Stimulated activated naive CD8-positive, alpha-beta T cell treated with anti-CD3 and anti-CD28 coated beads, Interleukin-15, Interleukin-2, amounts not matched to agents 100 U/mL and 50 U/mL, for 24 hours (primary cell): Measurements from ENCODE around the gene FAM8A1.
A peak's percentile ranks its signal among the peaks of the same experiment; 100 is the strongest.

ENCODE experiments used
- ATAC-seq: fragments of 150-1000 bp; cut with Tn5 transposase; one replicate; pipeline ENCODE4 v1.10.0; 2021
- DNase-seq: peaks from one replicate; pipeline ENCODE4 v3.0.0; 2021

FAM8A1 gene

DNA sequence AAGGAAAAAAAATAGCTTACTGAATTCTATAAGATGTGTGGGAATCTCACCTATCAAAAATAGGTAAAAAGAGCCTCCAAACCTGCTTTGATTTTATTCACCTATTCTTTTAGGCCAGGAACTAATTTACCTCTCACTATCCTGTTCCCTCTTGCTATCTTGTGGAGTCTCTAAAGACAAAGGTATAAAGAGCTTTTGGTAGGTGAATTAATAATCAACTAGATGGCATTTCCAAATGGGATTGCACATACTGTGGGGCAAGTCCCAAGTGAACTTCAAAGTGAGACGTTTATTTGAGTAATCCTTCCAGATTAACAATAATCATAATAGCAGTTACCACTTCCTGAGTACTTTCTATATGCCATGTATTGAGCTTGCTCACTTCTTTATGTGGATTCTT lies 2.8 kb downstream of the FAM8A1 start:
- ATAC-seq: peak; percentile 25
- DNase-seq: no peak

DNA sequence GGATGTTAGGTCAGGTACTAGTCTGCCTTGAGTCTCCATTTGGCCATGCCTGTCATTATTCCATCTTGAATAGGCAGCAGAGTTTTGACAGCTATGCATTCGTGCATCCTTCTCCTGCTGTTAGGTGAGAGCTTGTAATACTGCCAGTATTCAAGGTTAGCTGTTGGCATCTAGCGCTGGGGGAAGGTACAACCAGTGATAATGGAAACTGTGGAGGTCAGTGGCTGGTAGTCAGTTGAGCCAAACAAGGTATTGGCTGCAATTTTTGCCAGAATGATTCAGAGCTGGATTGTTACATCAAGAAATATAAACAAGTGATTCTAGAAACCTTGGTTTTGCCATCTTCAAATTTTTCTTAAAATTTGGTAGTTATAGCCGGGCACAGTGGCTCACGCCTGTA lies 6.5 kb downstream of the FAM8A1 start:
- no peak for DNase-seq
- no peak for ATAC-seq

DNA sequence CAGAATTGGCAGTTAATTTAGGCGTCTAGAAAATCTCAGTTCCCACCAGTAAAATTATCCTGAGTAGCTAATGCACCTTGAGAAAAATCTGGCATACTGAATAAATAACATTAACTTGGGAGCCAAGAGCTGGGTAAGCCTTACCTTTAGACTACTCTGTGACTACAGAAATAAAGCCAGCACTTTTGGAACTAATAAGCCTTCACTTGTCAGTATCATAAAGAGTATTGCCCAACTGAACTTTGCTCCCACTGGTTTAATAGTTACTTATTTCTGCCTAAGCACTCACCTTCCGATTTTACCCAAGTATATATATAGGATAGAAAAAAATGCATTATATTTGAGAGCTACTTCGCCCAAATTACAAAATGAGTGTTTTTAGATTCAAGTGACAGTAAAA lies 10.7 kb downstream of the FAM8A1 start:
- DNase-seq: no peak
- no peak for ATAC-seq

DNA sequence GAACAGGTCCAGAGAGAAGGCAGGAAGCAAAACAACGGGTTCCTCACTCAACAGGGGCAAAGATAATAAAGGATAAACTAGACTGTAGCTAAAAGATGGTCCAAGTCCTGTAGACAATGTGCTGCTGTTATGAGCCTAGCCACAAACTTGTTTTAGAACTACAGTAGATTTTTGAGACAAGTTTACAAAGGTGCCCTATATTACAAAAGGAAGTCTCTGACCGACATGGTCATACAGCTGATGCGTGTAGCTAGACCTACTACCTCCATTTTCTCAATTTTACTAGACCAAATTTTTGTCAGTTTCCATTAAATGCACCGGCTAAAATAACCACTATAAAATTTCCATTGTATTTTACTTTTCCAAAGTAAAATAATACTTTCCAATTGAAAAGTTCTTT lies 11.9 kb downstream of the FAM8A1 start:
- ATAC-seq (no peak), DNase-seq (no peak)

DNA sequence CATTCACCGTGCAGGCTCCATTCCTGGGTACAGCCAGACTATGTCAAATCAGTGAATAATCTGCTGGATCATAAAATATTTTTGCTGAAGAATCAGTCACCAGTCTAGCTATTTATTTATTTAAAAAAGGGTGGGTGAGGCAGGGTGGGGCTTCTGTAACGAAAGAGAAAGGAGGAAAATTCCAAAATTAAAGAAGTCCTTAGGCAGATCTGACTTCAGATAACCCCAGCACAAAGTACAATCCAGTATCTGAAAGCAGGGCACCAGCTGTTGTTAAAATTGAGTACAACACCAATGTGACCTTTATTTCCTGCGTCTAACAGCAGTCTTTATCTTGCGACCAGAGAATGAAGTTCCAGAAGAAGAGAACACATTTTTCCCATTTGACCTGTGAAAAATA lies 15.7 kb downstream of the FAM8A1 start:
- DNase-seq (no peak), ATAC-seq (no peak)

DNA sequence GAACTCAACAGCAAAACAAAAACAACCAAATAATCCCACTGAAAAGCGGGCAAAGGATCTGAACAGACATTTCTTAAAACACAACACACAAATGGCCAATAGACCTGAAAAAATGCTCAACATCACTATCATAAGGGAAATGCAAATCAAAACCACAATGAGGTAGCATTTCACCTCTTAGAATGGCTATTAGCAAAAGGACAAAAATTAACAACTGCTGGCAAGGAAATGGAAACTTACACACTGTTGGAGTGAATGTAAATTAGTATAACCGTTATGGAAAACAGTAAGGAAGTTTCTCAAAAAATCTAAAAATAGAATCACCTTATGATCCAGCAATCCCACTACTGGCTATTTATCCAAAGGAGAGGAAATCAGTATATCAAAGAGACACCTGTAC lies 20.9 kb downstream of the FAM8A1 start:
- no peak for ATAC-seq

DNA sequence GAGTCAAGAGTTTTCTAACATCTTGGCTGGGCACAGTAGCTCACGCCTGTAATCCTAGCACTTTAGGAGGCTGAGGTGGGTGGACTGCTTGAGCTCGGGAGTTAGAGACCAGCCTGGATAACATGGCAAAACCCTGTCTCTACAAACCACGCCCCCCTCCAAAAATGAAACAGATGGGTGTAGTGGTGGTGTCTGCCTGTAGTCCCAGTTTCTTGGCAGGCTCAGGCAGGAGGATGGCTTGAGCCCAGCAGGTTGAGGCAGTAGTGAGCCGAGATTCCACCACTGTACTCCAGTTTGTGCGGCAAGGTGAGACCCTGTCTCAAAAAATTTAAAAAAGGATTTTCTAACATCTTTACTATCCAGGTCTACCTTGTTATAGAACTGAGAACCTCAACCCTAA lies 22.0 kb downstream of the FAM8A1 start:
- ATAC-seq: no peak

More for the DNA sequence above, 20.9 kb downstream of the FAM8A1 start:
- DNase-seq: no peak

DNA sequence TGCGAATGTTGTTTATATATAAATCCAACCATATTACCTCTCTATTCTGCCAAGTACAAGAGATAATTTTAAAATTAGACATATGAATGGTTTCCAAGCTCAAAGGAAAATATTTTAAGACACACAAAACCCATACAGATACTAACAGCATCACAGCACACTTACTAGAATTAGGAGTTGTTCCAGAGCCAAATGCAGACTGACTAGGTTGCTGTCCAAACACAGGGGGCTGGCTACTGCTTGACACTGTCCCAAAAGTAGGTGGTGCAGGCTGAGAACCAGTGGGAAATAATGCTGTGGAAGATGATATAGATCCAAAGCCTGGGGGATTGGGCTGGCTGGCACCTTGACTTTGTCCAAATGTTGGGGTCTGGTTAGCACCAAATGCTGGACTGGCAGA lies 24.3 kb downstream of the FAM8A1 start:
- no peak for ATAC-seq
- no peak for DNase-seq

More for the DNA sequence above, 22.0 kb downstream of the FAM8A1 start:
- no peak for DNase-seq

DNA sequence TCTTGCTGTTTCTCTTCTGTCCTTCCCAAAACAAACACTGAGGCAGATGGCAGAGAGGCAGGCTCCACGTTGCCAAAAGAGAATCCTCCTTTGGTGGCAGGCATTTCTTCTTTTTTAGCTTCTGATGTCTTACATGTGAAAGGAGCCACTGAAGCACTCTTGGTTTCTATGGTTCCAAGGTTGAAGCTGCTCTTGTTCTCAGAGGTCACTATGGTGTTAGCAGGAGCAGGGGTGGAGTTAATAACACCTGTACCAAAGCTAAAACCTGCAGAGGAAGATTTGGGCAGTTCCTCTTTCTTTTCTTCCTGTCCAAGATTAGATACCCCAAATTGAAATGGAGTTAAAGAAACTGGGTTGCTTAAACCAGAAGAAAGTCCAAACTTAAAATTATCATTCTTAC lies 28.8 kb downstream of the FAM8A1 start:
- DNase-seq: no peak
- ATAC-seq: no peak

DNA sequence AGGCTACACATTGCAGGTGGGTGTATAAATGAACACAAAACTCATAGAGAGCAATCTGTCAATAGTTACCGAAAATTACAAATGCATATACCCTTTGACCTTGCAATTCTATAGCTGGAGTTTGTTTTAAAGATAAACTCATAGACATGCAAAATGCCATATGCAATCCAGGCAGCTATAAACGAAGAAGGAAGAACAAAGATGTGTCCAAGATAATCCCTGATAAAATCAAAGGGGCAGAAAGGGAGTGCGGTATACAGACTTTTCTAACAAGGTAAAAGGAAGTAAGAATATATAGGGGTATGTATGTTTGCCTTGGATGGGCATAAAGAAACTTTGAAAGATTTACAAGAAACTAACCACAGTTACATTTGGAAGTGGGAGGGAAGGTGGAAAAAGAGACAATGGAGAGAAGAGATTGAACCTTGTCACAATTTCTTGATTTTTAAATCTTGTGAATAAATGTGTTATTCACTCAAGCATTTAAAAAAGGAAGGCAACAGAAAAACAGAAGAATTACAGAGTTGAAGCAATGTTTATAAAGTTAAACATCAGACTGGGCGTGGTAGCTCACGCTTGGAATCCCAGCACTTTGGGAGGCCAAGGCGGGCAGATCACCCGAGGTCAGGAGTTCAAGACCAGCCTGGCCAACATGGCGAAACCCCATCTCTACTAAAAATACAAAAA lies 29.9 kb downstream of the FAM8A1 start:
- no peak for ATAC-seq
- DNase-seq: no peak

DNA sequence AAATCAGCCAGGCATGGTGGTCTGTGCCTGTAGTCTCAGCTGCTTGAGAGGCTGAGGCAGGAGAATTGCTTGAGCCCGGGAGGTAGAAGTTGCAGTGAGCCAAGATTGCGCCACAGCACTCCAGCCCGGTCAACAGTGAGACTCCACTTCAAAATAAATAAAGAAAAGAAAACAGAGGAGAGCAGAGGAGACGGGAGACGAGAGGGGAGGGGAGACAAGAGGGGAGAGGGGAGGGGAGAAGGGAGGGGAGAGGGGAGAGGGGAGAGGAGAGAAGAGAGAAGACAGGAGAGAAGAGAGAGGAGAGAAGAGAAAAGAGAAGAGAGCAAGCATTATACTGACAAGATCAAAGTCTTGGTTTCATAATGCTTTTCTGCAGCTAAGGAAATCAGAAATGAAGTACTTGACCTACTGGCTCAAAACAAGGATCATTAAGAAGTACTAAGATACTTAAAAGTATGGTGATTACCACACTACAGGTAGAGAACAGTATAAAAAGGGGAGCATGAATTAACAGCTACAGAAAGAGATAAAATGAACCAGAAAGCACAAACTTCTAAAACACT lies 30.5 kb downstream of the FAM8A1 start:
- DNase-seq (no peak), ATAC-seq (no peak)

DNA sequence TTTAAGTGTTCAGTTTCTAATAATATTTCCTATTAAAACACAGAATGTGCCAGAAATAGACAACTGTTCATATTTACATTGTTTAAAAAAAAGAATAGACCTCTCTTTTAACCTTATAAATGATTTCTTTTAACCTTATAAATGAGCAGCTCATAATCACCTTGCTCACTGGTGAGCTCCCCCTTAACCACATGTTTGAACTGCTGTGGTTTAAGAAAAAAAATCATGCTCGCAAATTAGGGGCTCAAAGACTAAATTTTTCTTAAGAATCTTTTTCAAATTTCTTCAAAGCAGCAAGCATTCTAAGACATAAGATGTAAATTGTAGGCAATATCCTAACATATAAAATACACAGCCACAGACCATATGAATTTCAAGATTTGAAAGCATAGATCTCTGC lies 32.8 kb downstream of the FAM8A1 start:
- no peak for DNase-seq
- ATAC-seq: no peak

DNA sequence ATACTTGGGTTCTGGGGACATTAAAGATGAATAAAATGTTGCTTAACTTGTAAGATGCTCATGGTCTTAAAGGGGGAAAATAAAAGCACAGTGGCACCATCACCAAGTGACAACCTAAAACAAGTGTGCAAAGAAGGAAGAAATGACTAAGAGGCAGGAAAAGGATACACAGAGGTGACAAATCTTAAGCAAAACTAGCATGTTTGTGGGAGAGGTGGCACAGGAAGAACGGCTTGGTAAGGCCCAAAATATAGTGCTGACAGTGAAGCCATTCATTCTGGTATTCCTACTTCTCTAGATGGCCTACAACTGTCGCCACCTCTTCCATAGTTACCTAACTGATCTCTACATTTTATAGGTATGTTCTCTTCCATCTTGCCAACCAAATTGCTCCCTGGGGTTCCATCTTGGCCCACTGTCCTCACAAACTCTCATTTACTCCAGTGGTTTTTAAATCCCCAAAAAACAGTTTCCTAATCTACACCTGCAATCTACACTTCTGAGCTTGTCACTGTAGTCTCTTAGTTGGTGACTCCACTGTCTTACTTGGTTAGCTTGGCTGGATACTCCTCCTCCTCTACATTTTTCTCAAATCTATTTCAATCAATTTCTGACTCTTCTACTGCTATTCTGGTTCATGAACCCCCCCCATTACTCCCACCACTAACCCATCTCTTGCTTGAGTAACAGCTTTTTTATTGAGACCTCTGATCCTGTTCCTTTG lies 33.5 kb downstream of the FAM8A1 start:
- no peak for DNase-seq
- ATAC-seq: peak; percentile 90

DNA sequence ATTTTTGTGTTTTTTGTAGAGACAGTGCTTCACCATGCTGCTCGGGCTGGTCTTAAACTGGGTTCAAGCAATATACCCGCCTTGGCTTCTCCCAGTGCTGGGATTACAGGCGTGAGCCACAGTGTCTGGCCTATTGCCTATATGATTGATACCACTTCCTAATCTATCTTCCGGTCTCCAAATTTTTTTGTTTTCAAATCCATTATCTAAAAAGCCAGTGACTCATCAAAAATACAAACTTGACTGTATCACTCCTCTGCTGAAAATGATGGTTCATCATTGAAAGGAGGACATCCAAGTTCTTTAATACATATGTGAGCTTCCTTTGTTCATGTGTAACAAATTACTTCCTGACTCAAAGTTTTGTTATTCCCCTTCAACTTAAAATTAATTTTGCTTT lies 35.5 kb downstream of the FAM8A1 start:
- ATAC-seq: no peak
- no peak for DNase-seq

DNA sequence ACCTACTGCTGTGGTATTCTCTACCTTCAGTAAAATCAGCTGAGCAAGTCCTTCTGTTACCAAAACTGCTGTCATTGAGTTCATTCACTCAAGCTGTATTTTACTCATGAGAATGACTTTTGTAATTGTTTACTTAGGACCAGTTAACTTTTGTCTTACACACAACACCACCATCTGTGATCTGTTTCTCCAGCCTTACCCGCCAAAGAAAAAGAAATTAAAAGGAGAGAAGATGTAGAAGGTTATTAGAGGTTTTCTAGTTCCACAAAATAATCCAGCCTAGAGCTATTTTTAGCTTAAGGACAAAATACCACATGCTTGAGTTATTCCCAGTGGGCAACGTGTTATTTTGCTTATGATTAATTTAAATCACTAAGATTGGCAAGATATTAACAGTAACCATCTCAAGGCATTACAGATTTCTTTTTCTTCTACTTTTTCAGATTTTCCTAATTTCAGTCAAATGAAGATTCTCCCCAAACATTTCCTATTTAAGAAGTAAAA lies 38.2 kb downstream of the FAM8A1 start:
- ATAC-seq (no peak), DNase-seq (no peak)

DNA sequence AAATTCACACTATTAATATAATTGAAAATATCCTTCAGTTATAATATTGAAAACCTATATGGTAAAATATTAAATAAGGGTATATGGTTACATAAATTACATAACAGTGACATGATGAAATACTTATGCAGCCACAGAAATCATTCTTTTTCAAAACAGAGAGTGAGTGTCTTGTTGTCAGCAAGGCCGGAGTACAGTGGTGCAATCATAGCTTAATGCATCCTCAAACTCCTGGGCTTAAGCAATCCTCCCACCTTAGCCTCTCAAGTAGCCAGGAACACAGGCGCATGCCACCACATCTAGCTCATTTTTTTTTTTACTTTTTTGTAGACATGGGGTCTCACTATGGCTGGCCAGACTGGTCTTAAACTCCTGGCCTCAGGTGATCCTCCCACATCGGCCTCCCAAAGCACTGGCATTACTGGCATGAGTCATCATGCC lies 40.4 kb downstream of the FAM8A1 start:
- ATAC-seq: no peak
- DNase-seq: no peak

DNA sequence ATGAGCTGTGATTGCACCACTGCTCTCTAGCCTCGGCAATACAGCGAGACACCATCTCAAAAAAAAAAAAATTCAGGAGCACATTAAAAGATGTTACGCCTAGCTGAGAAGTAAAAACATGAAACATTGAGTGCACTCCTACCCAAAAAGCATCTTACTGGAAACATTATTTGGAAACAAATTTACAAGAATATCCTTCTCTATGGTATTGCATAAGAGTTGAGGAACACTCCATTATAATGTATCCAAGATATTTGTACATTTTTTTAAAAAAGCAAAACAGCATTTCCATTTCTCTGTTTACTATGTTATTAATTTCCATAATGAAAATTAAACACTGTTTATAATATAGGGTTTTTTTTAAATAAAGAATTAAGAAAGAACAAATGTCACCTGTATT lies 48.6 kb downstream of the FAM8A1 start:
- ATAC-seq: no peak
- DNase-seq: no peak

DNA sequence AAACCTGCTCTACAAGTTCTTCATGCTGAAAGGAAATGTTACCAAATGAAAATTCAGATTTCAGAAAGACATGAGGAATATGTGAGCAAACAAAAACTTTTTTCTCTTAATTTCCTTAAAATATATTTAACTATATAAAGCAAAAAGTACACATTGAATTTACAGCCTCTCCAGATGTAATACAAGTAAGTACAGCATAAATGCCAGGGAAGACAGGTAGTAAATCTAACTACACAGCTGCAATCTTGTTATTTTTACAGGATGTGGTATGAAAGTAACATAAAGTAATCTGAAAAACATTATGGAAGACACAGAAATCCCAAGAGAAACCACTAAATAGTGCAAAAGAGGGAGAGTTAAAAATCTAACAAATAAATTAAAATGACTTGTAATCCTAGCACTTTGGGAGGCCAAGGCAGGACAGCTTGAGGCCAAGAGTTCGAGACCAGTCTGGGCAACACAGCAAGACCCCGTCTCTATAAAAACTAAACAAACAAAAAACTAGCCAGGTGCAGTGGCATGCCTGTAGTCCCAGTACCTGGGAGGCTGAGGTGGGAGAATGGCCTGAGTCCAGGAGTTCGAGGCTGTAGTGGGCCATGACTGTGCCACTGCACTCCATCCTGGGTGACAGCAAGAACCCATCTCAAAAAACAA lies 50.7 kb downstream of the FAM8A1 start:
- ATAC-seq (no peak), DNase-seq (no peak)

DNA sequence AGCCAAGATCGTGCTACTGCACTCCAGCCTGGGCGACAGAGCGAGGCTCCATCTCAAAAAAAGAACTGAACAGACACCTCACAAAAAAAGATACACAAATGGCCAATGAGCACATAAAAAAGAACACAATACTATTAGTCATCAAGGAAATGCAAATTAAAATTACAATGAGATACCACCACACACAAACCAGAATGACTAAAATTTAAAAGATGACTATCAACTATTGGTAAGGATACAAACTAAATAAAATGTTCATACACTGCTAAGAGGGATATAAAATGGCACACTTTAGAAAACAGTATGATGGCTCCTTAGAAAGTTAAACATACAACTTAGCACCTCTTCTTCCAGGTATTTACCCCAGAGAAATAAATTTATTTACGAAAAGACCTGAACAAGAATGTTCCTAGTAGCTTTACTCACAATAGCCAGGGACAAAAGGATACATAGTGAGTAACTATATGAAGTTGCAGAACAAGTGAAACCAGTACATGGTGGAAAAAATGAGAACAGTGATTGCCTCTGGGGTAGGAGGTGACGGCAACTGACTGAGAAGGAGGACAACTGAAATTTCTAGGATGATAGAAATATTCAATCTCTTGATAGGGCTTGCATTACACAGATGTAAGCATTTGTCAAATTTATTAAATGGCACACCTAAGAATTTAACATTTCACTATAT lies 53.2 kb downstream of the FAM8A1 start:
- ATAC-seq (peak; percentile 94), DNase-seq (no peak)

DNA sequence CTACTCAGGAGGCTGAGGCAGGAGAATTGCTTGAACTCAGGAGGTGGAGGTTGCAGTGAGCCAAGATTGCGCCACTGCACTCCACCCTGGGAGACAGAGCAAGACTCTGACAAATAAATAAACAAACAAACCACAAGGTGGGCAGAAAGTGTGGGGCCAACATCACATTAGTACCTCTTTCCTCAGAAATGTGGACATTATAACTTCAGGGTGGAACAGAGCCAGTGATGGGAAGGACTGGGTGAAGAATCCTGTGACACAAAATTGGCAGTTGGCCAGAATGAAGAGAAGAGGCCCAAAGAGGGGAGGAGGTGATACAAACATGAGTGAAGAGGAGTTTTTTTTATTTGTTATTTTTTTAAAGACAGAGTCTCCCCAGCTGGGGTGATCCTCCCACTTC lies 56.0 kb downstream of the FAM8A1 start:
- no peak for ATAC-seq
- DNase-seq: no peak

DNA sequence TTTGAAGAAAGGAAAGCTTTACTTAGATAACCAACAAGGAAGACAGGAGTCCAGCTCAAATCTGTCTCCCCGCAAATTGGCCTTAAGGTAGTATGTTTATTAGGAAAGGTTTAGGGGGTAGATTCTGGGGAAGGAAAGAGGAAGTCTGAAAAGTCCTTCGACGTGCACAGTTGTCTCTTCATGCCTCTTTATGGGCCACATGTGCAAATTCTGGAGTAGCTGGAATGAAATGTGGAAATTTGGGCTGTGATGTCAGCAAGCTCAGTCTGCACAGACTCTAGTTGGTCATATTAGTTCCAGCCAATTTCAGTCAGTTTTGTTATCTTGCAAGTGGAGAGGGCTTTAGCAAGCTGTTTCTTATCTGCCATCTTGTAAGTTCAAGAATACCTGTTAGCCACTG lies 56.5 kb downstream of the FAM8A1 start:
- no peak for ATAC-seq
- DNase-seq: no peak
